Breast epithelium (tissue), 4 donors: Measurements from ENCODE around the gene CUL1. TPM values are rescaled to one million over a fixed set of nuclear protein-coding genes. Genes with fewer than 3 reads are reported as not detected.

ENCODE experiments used
- DNase-seq, 2 donors: peaks; one replicate each; pipeline ENCODE4 v3.0.0-alpha.2; 2019; ENCODE audit warnings: low spot score in 2 of 2
- H3K27ac ChIP-seq, 2 donors: fragments of 200-600 bp; sonication (generic) in 1 of 2; one replicate each; pipeline ENCODE4 v1.5.1; 2016 to 2019; ENCODE audit warnings: mild to moderate bottlenecking in 1 of 2
- H3K27me3 ChIP-seq, 2 donors: fragments of 200-600 bp; sonication (generic) in 1 of 2; one replicate each; pipeline versions ENCODE4 v1.5.1 to v1.6.0; 2017 to 2019; ENCODE audit warnings: control low read depth in 1 of 2, mild to moderate bottlenecking in 1 of 2
- H3K36me3 ChIP-seq: fragments of 200-600 bp; one replicate; pipeline ENCODE4 v1.5.1; 2019
- H3K4me1 ChIP-seq, 2 donors: fragments of 200-600 bp; sonication (generic); one replicate each; pipeline ENCODE4 v1.5.1; 2016 to 2019; ENCODE audit warnings: control low read depth in 1 of 2
- H3K4me3 ChIP-seq, 3 donors: fragments of 200-600 bp; sonication (generic); 1 replicate in 2 of 3; 2 replicates in 1 of 3; pipeline ENCODE4 v1.5.1; 2016 to 2019; ENCODE audit warnings: mild to moderate bottlenecking in 3 of 3, moderate library complexity in 2 of 3
- H3K9me3 ChIP-seq, 2 donors: fragments of 200-600 bp; sonication (generic) in 1 of 2; one replicate each; pipeline ENCODE4 v1.5.1; 2016 to 2019; ENCODE audit warnings: control low read depth in 1 of 2
- CTCF ChIP-seq, 3 donors: fragments of 450-650 bp; IDR thresholded peaks; one replicate each; pipeline ENCODE4 v1.5.1; 2016 to 2017; ENCODE audit warnings: antibody characterized with exemption in 3 of 3, mild to moderate bottlenecking in 3 of 3, moderate library complexity in 3 of 3
- POLR2A ChIP-seq: fragments of 450-650 bp; IDR thresholded peaks from one replicate; pipeline ENCODE4 v1.6.1; 2016; ENCODE audit warnings: antibody characterized with exemption, mild to moderate bottlenecking, moderate library complexity
- POLR2AphosphoS5 ChIP-seq, 3 donors: sonication (generic); formaldehyde crosslinking; IDR thresholded peaks; one replicate each; pipeline ENCODE4 v1.6.1; 2017; ENCODE audit warnings: antibody characterized with exemption in 3 of 3
- intact Hi-C: fragments of 100-400 bp; cut with DNase I; formaldehyde crosslinking; loops from one replicate; pipeline ENCODE4 v1.15.1; 2023; ENCODE audit warnings: low total_unique reads
- total RNA-seq, 3 donors: library from RNA; depleted of rRNA; stranded (reverse); fragments of >200 nt; gene quantifications; one replicate each; pipeline ENCODE4 v1.1.0, GENCODE V29; 2016

Gene CUL1
- total RNA-seq, 3 donors from 2014 or later: 61.6 to 71.4 (median 65.4) TPM

GRCh38 chr7:148684289-148684830, 14.3 kb upstream of the CUL1 start:
- no peak overlapping the region for H3K4me3 ChIP-seq
- H3K27me3 ChIP-seq: no peaks in the 10 kb centered on the region
- no peaks in the 10 kb centered on the region for H3K36me3 ChIP-seq
- no peak for DNase-seq
- no peaks in the 10 kb centered on the region for H3K4me1 ChIP-seq
- H3K27ac ChIP-seq: no peak overlapping the region
- intact Hi-C loops: no loop called here
- TF ChIP-seq CTCF (IDR thresholded peaks at IDR 0.05): no peak
- TF ChIP-seq POLR2A: no peak
- TF ChIP-seq POLR2AphosphoS5 (IDR thresholded peaks at IDR 0.05): no peak
- H3K9me3 ChIP-seq: no peaks in the 10 kb centered on the region

GRCh38 chr7:148686312-148686937, 12.3 kb upstream of the CUL1 start:
- DNase-seq: no peak
- no peaks in the 10 kb centered on the region for H3K4me1 ChIP-seq
- intact Hi-C loops: no loop called here
- H3K27ac ChIP-seq: no peak overlapping the region
- H3K4me3 ChIP-seq: no peak overlapping the region
- H3K9me3 ChIP-seq: no peaks in the 10 kb centered on the region
- no peaks in the 10 kb centered on the region for H3K27me3 ChIP-seq
- no peaks in the 10 kb centered on the region for H3K36me3 ChIP-seq
- no peak for TF ChIP-seq POLR2AphosphoS5 (IDR thresholded peaks at IDR 0.05)
- TF ChIP-seq POLR2A: no peak
- TF ChIP-seq CTCF (IDR thresholded peaks at IDR 0.05): no peak

GRCh38 chr7:148687555-148687954, 11.1 kb upstream of the CUL1 start:
- TF ChIP-seq POLR2A (no peak), POLR2AphosphoS5 (IDR thresholded peaks at IDR 0.05) (no peak), CTCF (IDR thresholded peaks at IDR 0.05) (no peak)
- no peaks in the 10 kb centered on the region for H3K27me3 ChIP-seq
- intact Hi-C loops: no loop called here

GRCh38 chr7:148688526-148688925, 10.2 kb upstream of the CUL1 start:
- no peak for DNase-seq
- no peak overlapping the region for H3K27ac ChIP-seq
- H3K27me3 ChIP-seq: no peaks in the 10 kb centered on the region
- no peak overlapping the region for H3K4me3 ChIP-seq
- intact Hi-C loops: no loop called here
- no peak for TF ChIP-seq POLR2A
- TF ChIP-seq CTCF (IDR thresholded peaks at IDR 0.05): no peak
- no peak for TF ChIP-seq POLR2AphosphoS5 (IDR thresholded peaks at IDR 0.05)
- H3K36me3 ChIP-seq: no peaks in the 10 kb centered on the region
- no peaks in the 10 kb centered on the region for H3K4me1 ChIP-seq
- no peaks in the 10 kb centered on the region for H3K9me3 ChIP-seq

More at GRCh38 chr7:148687555-148687954, 11.1 kb upstream of the CUL1 start:
- Histone ChIP-seq H3K27ac (no peak overlapping the region), H3K4me3 (no peak overlapping the region), H3K36me3 (no peaks in the 10 kb centered on the region), H3K9me3 (no peaks in the 10 kb centered on the region), H3K4me1 (no peaks in the 10 kb centered on the region)
- DNase-seq: no peak

- no peak for DNase-seq
- Histone ChIP-seq H3K27me3 (no peaks in the 10 kb centered on the region), H3K4me3 (no peak overlapping the region), H3K36me3 (no peaks in the 10 kb centered on the region), H3K27ac (no peak overlapping the region), H3K4me1 (no peaks in the 10 kb centered on the region), H3K9me3 (no peaks in the 10 kb centered on the region)
- intact Hi-C loops: no loop called here
- TF ChIP-seq POLR2AphosphoS5 (IDR thresholded peaks at IDR 0.05) (no peak), POLR2A (no peak), CTCF (IDR thresholded peaks at IDR 0.05) (no peak)
These were observed 5.1 kb upstream of the CUL1 start for GRCh38 chr7:148693651-148694050.
